Skeletal muscle cell (primary cell): ENCODE data around the gene ERI3.
"Not testable (repeated sequence)": the region's sequence is repeated elsewhere in the genome, so short reads cannot be mapped to it uniquely, and the experiment has no call there.

Experiments used
- DNase-seq: peaks from one replicate; pipeline ENCODE4 v3.0.0-alpha.2; 2010; ENCODE audit warnings: low read depth
- H3K4me3 ChIP-seq: 2 replicates; pipeline ENCODE4 v1.5.1; 2011; ENCODE audit warnings: low read depth, mild to moderate bottlenecking, control low read depth, low read length, moderate library complexity

ERI3 gene

GRCh38 chr1:44222397-44223186, 132.5 kb downstream of the ERI3 start:
- DNase-seq: no peak
- no peak overlapping the region for H3K4me3 ChIP-seq

- no peak for DNase-seq
- H3K4me3 ChIP-seq: no peak overlapping the region
Measured at GRCh38 chr1:44221769-44222168, 133.3 kb downstream of the ERI3 start.

GRCh38 chr1:44220755-44221154, 134.3 kb downstream of the ERI3 start:
- H3K4me3 ChIP-seq: no peak overlapping the region
- no peak for DNase-seq

DNA sequence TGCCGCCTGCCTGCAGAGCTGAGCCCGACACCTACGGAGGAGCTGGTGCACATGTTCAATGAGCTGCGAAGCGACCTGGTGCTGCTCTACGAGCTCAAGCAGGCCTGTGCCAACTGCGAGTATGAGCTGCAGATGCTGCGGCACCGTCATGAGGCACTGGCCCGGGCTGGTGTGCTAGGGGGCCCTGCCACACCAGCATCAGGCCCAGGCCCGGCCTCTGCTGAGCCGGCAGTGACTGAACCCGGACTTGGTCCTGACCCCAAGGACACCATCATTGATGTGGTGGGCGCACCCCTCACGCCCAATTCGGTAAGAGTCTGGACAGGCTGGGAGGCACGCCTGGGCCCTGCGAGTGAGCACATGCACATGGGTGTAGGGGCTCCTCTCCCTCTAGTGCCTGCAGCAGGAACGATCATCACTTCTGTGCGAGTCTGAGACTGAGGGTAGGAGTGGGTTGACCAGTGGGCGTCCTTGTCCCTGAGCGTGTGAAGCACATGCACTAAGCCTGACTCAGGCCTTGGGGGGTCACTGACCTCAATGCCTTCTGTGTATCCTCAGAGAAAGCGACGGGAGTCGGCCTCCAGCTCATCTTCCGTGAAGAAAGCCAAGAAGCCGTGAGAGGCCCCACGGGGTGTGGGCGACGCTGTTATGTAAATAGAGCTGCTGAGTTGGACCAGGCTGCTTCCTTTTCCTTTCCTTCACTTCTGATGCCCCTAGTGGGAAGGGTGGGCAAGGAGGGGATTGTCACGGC, 134.9 kb downstream of the ERI3 start:
- H3K4me3 ChIP-seq: no peak overlapping the region
- peak; percentile 63 for DNase-seq

DNA sequence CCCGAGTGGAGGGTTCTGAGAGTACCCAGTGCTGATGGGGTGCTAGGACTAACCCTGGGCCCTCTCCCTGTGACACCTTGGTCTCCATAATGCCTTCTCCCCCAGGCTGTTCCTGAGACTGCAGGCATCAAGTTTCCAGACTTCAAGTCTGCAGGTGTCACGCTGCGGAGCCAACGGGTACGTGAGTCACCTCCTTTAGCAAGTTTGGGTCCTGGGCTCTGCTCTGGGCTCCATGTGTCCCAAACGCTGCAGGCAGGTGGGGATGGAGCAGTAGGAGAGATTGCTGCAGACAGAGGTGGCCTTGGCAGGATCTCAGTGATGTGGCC, 135.8 kb downstream of the ERI3 start:
- DNase-seq: no peak

GRCh38 chr1:44218503-44219300, 136.4 kb downstream of the ERI3 start:
- H3K4me3 ChIP-seq: no peak overlapping the region

More for the DNA sequence above, 135.8 kb downstream of the ERI3 start:
- no peak overlapping the region for H3K4me3 ChIP-seq

DNA sequence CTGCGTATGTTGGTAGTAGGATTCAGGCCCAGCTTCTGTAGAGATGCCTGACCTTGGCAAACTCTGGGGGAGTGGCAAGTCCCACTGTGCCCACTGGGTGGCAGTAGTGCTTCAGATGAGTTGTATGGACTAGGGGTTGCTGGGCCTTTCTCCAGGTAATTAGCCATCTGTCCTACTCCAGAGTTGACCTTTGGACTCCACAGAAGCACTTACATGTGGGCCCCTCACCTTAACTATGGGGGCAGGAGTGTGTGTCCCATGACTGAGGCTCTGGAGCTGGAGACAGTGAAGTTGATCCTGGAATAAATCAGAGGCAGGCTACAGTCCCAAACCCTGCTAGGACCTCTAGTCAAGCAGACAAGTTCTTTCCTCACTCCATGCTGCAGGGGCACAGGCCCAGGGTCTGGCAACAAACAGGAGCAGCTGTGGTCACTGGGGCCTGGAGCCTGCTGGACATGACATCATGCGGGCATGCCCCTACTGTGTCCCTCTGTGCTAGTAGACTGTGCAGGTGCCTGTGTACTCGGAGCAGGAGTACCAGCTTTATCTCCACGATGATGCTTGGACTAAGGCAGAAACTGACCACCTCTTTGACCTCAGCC, 137.1 kb downstream of the ERI3 start:
- DNase-seq: peak; percentile 6
- no peak overlapping the region for H3K4me3 ChIP-seq

More at GRCh38 chr1:44218503-44219300, 136.4 kb downstream of the ERI3 start:
- DNase-seq: no peak

DNA sequence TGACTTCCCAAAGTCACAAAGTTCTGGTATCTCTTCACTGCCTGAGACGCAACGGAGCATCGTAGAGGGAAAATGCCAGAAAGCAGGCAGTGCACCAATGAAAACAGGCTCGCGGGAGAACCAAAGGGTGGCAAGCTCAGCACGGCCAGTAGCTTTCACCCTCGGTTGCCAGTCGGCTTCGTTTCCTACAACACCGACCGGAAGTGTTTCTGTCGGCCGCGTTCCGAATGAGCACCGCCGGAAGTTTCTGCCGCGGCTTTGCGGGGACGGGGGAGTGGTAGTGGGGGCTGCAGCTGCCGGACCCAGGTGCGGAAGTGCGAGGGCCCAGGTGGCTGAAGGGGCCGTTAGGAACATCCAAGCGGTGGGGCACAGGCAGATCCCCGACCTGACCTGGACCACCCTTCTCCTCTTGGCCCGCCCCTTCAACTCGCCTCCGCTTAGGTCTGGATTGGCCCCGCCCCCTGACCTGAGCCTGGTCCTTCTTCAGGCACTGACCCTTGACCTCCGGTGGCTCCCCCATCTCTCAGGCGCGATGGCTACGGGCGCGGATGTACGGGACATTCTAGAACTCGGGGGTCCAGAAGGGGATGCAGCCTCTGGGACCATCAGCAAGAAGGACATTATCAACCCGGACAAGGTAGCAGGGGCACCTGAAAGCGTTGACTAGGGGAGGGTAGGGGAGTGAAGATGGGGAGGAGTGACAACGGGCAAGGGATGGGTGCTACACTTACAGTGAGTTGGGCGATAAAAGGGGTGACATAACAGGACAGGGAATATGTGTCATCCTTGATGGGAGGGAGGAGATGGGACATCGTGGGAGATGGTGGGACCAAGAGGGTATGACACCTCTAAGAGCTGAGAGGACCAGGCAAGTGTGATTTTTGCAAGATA, 141.6 kb downstream of the ERI3 start, which contains the start of gene DMAP1:
TSS of gene DMAP1 (plus strand) at position 250 of the 891 bp plus-strand sequence. CDS start at position 533, 283 bp downstream.
- DNase-seq: peak; percentile 36
- peak within 1 kb of the TSS; percentile 93 for H3K4me3 ChIP-seq

DNA sequence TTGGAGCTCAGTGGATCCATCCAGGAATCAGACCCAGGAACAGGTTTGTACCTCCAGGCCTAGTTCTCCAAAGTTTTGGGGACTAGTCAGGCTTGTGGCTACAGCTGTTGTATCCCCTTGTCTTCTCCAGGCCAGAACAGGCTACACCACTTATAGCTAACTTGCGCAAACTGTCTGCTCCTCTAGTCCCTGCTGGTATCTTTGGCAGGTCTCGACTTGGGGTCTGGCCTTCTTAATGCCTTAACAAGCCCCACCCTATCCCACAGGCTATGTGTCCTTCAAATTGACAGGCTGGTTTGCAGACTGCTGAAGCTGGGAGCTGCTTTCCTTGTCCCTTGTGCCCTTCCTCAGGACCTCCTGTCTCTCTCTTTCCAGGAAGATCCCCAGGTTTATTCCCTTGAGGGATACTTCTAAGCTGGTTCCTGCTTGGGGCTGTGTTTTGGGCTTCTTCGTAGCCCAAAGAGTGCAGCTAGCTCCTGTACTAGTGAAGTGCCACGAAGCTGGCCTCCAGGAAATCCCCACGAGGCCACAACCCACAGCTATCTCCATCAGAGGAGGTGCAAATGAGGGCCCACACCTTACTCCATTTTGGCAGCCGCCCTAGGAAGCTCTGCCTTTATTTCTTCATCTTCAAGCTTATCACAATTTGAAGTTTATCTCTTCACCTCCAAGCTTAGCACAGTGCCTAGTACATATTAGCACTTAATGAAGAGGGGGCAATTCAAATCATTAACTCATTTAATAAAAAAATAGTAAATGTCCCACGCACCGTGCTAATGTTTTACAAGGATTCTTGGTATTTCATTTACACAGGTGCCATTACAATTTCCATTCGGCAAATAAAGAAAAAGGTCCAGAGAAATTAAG, 142.5 kb downstream of the ERI3 start:
- H3K4me3 ChIP-seq: peak overlapping the region; percentile 93
- DNase-seq: no peak

DNA sequence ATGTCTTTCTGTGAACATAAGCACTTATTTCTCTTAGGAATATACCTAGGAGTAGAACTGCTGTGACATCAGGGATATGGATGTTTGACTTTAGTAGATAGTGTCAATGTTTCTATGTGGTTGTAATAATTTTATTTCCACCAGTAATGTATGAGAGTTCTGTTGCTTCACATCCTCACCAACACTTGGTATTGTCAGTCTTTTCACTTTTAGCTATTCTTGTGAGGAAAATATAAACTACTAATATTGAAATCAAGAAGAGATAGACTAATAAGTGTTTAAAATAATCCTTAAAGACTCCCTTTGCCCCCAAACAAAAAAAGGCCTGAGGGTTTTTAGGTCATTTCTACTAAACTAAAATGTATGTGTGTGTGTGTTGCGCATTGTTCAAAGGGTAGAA, 144.5 kb downstream of the ERI3 start:
- no peak for DNase-seq
- no peak overlapping the region for H3K4me3 ChIP-seq

- no peak overlapping the region for H3K4me3 ChIP-seq
- no peak for DNase-seq
Measured at GRCh38 chr1:44208226-44208625, 146.8 kb downstream of the ERI3 start.

GRCh38 chr1:44206545-44206944, 148.5 kb downstream of the ERI3 start:
- not testable (repeated sequence) for H3K4me3 ChIP-seq

DNA sequence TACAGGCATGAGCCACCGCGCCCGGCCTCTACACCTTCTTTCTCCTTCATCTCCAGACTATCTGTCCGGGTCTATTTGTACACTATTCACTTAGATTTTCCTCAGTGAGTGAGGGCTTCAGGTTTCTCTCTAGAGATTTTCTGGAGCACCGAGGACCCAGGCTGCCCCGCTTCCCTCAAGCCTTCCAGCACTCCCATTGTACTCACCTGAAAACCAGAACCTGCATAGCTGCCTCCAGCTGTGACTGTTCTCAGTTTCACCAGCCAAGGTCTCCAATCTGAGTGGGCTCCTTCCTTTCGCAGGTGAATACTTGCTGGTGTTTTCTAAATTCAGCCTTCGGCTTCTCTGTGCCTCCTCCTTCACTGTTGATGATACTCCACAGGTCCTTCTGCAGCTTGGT, 154.7 kb downstream of the ERI3 start:
- no peak overlapping the region for H3K4me3 ChIP-seq
- DNase-seq: no peak

More at GRCh38 chr1:44206545-44206944, 148.5 kb downstream of the ERI3 start:
- DNase-seq: not testable (repeated sequence)

GRCh38 chr1:44174630-44175029, 180.4 kb downstream of the ERI3 start:
- no peak overlapping the region for H3K4me3 ChIP-seq

More at GRCh38 chr1:44174630-44175029, 180.4 kb downstream of the ERI3 start:
- no peak for DNase-seq
